ENCODE results near the gene CAMK1G. TPM values are rescaled to one million over a fixed set of nuclear protein-coding genes. Genes with fewer than 3 reads are reported as not detected.

Gene CAMK1G
- total and polyA plus RNA-seq, 3 donors from 2014 or later, result 1.1 to 2.0 (median 1.4) TPM

DNA sequence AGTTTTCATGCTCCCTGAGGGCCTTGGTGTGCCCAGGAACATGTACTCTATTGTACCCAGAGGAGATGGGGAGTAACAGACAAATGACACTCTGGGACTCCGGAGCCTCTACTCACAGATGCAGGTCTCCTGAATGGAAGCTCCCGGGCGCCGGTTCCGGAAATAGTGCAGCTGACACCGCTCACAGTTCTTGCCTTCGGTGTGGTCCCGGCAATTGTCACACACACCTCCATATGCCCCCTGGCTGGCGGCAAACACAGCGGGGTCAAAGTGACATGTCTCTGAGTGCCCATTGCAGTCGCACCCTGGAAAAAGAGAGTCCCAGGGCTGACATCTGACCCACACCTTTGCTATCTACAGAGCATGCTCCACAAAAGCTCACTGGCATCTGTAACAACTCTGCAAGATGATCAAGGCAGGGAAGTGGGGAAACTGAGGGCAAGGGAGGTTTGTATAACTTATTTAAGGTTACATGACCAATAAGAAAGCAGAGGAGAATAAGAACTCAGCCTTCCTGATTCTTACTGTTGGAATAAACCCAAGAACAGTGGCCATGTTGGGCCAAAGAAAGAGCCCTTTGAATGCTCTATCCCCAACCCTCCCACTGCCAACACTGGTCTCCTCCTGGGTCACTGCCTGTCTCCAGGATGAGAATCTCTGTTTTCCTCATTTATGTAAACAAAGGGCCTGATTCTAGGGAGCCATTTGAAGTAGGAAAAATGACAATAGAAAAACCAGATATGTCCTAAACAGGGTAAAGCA, 46.3 kb downstream of the CAMK1G start:
- TF ChIP-seq CTCF (IDR thresholded peaks at IDR 0.05), result no peak
- TF ChIP-seq POLR2A (IDR thresholded peaks at IDR 0.05), result no peak
- intact Hi-C loops (cut with DNase I; ENCODE audit: low total_unique reads), result no loop called here
- H3K9me3 ChIP-seq, result no peaks in the 10 kb centered on the region

DNA sequence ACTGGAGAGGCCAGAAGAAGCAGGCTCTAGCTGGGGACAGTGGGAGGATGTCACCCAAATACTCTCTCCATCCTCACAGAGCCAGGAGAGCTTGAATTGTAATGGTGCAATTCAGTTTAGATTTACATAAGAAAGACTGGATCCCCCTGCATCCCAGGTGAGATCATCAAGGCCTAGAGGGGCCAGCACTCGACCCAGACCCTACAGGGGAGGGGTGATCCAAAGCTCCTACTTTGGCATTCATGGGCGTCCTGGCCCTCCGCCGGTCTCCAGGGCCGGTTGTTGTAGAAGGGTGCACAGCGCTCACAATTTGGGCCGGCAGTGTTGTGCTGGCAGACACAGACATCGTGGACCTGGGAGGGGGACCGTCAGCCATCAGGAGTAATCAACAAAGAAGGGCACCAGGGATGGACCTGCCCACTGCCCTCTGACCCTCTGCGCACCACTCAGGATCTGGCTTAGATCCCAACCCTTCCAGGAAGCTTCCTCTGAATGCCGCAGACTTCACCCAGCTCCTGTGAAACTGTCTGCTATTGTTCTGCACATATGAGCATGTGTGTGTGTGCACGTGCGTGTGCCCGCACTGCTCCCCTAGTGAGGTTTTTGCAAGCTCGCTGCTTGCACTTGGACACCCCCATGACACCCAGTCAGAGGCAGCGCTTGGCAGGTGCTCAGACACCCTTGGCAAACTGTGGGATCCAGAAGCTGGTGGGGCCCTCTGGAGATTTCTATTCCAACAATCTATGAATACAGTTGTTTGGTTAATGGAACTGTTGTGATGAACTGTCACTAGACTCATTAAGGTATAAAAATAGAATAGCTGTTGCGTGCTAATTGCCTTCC, 47.1 kb downstream of the CAMK1G start:
- DNase-seq, result no peak
- H3K27ac ChIP-seq, result no peak overlapping the region
- no peaks in the 10 kb centered on the region for H3K4me1 ChIP-seq
- H3K4me3 ChIP-seq, result no peak overlapping the region
- H3K27me3 ChIP-seq, result no peaks in the 10 kb centered on the region
- 74 to 75% methylated on average over 15 to 17 of the region's 17 CpGs for WGBS, 2 donors
- no peak for TF ChIP-seq CTCF (IDR thresholded peaks at IDR 0.05)
- TF ChIP-seq POLR2A (IDR thresholded peaks at IDR 0.05), result no peak
- no peaks in the 10 kb centered on the region for H3K9me3 ChIP-seq
- intact Hi-C loops (cut with DNase I; ENCODE audit: low total_unique reads), result no loop called here
- H3K36me3 ChIP-seq (ENCODE audit: low read depth, missing control alignments), result no peaks in the 10 kb centered on the region

More for the DNA sequence above, 46.3 kb downstream of the CAMK1G start:
- DNase-seq, result no peak
- H3K4me3 ChIP-seq, result no peak overlapping the region
- no peak overlapping the region for H3K27ac ChIP-seq
- WGBS, 2 donors, result 96 to 99% methylated on average over 10 to 11 of the region's 11 CpGs
- H3K27me3 ChIP-seq, result no peaks in the 10 kb centered on the region
- H3K4me1 ChIP-seq, result no peaks in the 10 kb centered on the region
- no peaks in the 10 kb centered on the region for H3K36me3 ChIP-seq (ENCODE audit: low read depth, missing control alignments)

GRCh38 chr1:209633335-209633997, 50.0 kb downstream of the CAMK1G start:
- H3K4me1 ChIP-seq, result no peaks in the 10 kb centered on the region
- no peaks in the 10 kb centered on the region for H3K27me3 ChIP-seq
- no peaks in the 10 kb centered on the region for H3K36me3 ChIP-seq (ENCODE audit: low read depth, missing control alignments)
- no peak overlapping the region for H3K27ac ChIP-seq
- H3K9me3 ChIP-seq, result no peaks in the 10 kb centered on the region
- WGBS, 2 donors, result 89% methylated on average over 6 of the region's 6 CpGs
- no peak for DNase-seq
- no peak for TF ChIP-seq CTCF (IDR thresholded peaks at IDR 0.05)
- TF ChIP-seq POLR2A (IDR thresholded peaks at IDR 0.05), result no peak
- H3K4me3 ChIP-seq, result no peak overlapping the region
- intact Hi-C loops (cut with DNase I; ENCODE audit: low total_unique reads), result no loop called here

DNA sequence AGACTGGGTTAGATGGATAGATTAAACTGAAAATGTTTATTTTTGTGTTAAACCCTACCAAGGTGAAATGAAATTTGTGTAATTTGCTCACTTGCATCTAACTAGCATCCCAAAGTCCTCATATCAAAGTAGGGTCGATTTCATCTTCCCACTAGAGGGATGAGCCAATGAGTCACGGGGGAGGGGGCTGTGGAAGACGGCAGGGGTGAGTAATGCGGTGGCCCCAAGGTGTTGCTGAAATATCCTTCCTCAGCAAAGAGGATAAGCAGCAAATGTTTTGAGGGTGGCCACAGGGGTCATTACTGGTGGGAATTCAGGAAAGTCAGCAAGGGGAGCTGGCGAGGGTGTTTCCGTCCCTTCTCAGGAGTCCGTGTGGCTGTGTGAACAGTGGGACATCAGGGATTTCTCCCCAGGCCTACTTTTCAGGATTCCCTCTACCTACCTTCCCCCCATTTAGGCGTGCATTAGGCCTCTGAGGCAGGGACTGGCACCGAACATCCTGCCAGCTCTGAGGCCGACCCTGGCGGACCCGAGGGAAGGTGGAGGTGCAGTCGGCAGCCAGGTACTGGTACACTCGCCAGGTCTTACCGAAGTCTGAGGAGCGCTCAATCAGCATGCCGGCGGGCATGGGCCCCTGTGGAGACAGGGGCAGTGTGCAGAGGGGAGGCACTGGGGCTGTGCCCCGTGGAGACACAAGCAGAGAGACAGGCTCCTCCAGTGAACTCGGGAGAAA, 50.7 kb downstream of the CAMK1G start:
- Histone ChIP-seq H3K27me3 (no peaks in the 10 kb centered on the region), H3K9me3 (no peaks in the 10 kb centered on the region), H3K36me3 (ENCODE audit: low read depth, missing control alignments) (no peaks in the 10 kb centered on the region), H3K27ac (no peak overlapping the region), H3K4me1 (no peaks in the 10 kb centered on the region), H3K4me3 (no peak overlapping the region)
- no peak for TF ChIP-seq CTCF (IDR thresholded peaks at IDR 0.05)
- no peak for TF ChIP-seq POLR2A (IDR thresholded peaks at IDR 0.05)
- 50 to 80% methylated on average over 18 to 20 of the region's 20 CpGs for WGBS, 2 donors
- no peak for DNase-seq
- intact Hi-C loops (cut with DNase I; ENCODE audit: low total_unique reads), result no loop called here

Data from testis (tissue), 3 donors.